Measurements from ENCODE around the gene CACNA1B. TPM values are rescaled to one million over a fixed set of nuclear protein-coding genes. Genes with fewer than 3 reads are reported as not detected.
A peak's percentile ranks its signal among the peaks of the same experiment; 100 is the strongest.

CACNA1B gene
- total and polyA plus RNA-seq, 2 of the 13 experiments (the other 11 are each of a cell fraction or from before 2014, with no cell fraction given) = under 0.01 to 0.04 TPM

GRCh38 chr9:137837345-137838278, 40.0 kb upstream of the CACNA1B start:
- Histone ChIP-seq H3K4me2 (ENCODE audit: low read depth, low read length) (no peak overlapping the region), H4K20me1 (ENCODE audit: insufficient read depth, low read length) (no peaks in the 10 kb centered on the region), H3K4me1 (ENCODE audit: insufficient read depth, low read length) (no peaks in the 10 kb centered on the region), H3K4me3 (replicated peaks in 1 of 3; ENCODE audit: insufficient read depth in 1 of 3, low read depth in 2 of 3, low read length in 3 of 3) (no peak overlapping the region), H3K79me2 (ENCODE audit: insufficient read depth, low read length) (no peaks in the 10 kb centered on the region), H3K27ac (ENCODE audit: extremely low read length, insufficient read depth, low read length) (no peak overlapping the region), H3K9me3 (ENCODE audit: low read length) (no peaks in the 10 kb centered on the region), H2AFZ (ENCODE audit: low read length) (no peak overlapping the region), H3K9ac (ENCODE audit: insufficient read depth, low read depth, low read length) (no peak overlapping the region), H3K36me3 (replicated peaks in 1 of 2; ENCODE audit: control insufficient read depth in 1 of 2, insufficient read depth in 2 of 2, low read length in 2 of 2) (peaks cover 4 to 31% of the 10 kb centered on the region in 2 experiments; a peak in 3 of 5 replicates), H3K27me3 (ENCODE audit: control insufficient read depth in 1 of 2, insufficient read depth in 2 of 2, low read length in 2 of 2) (no peaks in the 10 kb centered on the region)
- ChIA-PET POLR2A (no interaction called here), CTCF (ENCODE audit: low intra/inter-chr PET ratio, low total read pairs) (no interaction called here)
- DNase-seq (ENCODE audit: low spot score) (no peak), FAIRE-seq (no peak), ATAC-seq (no peak; the same call in 2 of the 3 replicates)
- no TSS peak for BruUV-seq (replicated peaks)
- in situ Hi-C loops (cut with HindIII; ENCODE audit: extremely low pct_ligation_motif_present, low pct_unique_long_range_greater_than_20kb) (no loop called here), intact Hi-C loops (cut with micrococcal nuclease; ENCODE audit: unreplicated experiment) (no loop called here)
- WGBS (ENCODE audit: low lambda C conversion rate) = 96% methylated on average over 7 of the region's 20 CpGs
- peak; percentile 58 for TF ChIP-seq AGO2 (optimal IDR thresholded peaks at IDR 0.05; ENCODE audit: low read depth, low read length)
- TF ChIP-seq CBFB (CRISPR knock-in tag; IDR thresholded peaks at IDR 0.05) = no peak

- CTCF ChIA-PET (ENCODE audit: low intra/inter-chr PET ratio, low total read pairs) = no interaction called here
- no TSS peak for BruUV-seq (replicated peaks)
- TF ChIP-seq ZFP91 (CRISPR knock-in tag; IDR thresholded peaks at IDR 0.05; ENCODE audit: borderline replicate concordance) = no peak
- TF ChIP-seq POGZ (CRISPR knock-in tag; IDR thresholded peaks at IDR 0.05) = no peak
- TF ChIP-seq ZNF451 (CRISPR knock-in tag; IDR thresholded peaks at IDR 0.05) = no peak
- TF ChIP-seq MZF1 (CRISPR knock-in tag; IDR thresholded peaks at IDR 0.05; ENCODE audit: borderline replicate concordance) = no peak
- TF ChIP-seq GRHL1 (CRISPR knock-in tag; conservative IDR thresholded peaks at IDR 0.05) = no peak
- no peak for TF ChIP-seq SNRNP70 (IDR thresholded peaks at IDR 0.05; ENCODE audit: low read depth, low read length)
- TF ChIP-seq ZBTB44 (CRISPR knock-in tag; IDR thresholded peaks at IDR 0.05) = no peak
- TF ChIP-seq RBFOX2 (IDR thresholded peaks at IDR 0.05; ENCODE audit: low read depth, low read length) = no peak
- no peak for TF ChIP-seq TEAD3 (CRISPR knock-in tag; optimal IDR thresholded peaks at IDR 0.05; ENCODE audit: borderline replicate concordance)
- TF ChIP-seq ZNF350 (CRISPR knock-in tag; IDR thresholded peaks at IDR 0.05; ENCODE audit: borderline replicate concordance, low read depth) = no peak
These were observed 39.0 kb upstream of the CACNA1B start for GRCh38 chr9:137838576-137838975.

More at GRCh38 chr9:137838576-137838975, 39.0 kb upstream of the CACNA1B start:
- POLR2A ChIA-PET = no interaction called here
- Histone ChIP-seq H4K20me1 (ENCODE audit: insufficient read depth, low read length) (no peaks in the 10 kb centered on the region), H3K9me3 (ENCODE audit: low read length) (no peaks in the 10 kb centered on the region), H3K4me1 (ENCODE audit: insufficient read depth, low read length) (no peaks in the 10 kb centered on the region), H3K79me2 (ENCODE audit: insufficient read depth, low read length) (no peaks in the 10 kb centered on the region), H3K4me2 (ENCODE audit: low read depth, low read length) (no peak overlapping the region), H3K27me3 (ENCODE audit: control insufficient read depth in 1 of 2, insufficient read depth in 2 of 2, low read length in 2 of 2) (no peaks in the 10 kb centered on the region), H3K27ac (ENCODE audit: extremely low read length, insufficient read depth, low read length) (no peak overlapping the region), H3K9ac (ENCODE audit: insufficient read depth, low read depth, low read length) (no peak overlapping the region), H2AFZ (ENCODE audit: low read length) (no peak overlapping the region), H3K4me3 (replicated peaks in 1 of 3; ENCODE audit: insufficient read depth in 1 of 3, low read depth in 2 of 3, low read length in 3 of 3) (no peak overlapping the region), H3K36me3 (replicated peaks in 1 of 2; ENCODE audit: control insufficient read depth in 1 of 2, insufficient read depth in 2 of 2, low read length in 2 of 2) (peaks cover 4 to 22% of the 10 kb centered on the region in 2 experiments; a peak in 3 of 5 replicates)
- no peak for ATAC-seq
- FAIRE-seq = no peak
- intact Hi-C loops (cut with micrococcal nuclease; ENCODE audit: unreplicated experiment) = no loop called here
- 92% methylated on average over 10 of the region's 10 CpGs for WGBS (ENCODE audit: low lambda C conversion rate)
- no peak for DNase-seq (ENCODE audit: low spot score)
- in situ Hi-C loops (cut with HindIII; ENCODE audit: extremely low pct_ligation_motif_present, low pct_unique_long_range_greater_than_20kb) = no loop called here

Measured in HepG2 (cell line).